ENCODE data around the gene ZDHHC20.

DNA sequence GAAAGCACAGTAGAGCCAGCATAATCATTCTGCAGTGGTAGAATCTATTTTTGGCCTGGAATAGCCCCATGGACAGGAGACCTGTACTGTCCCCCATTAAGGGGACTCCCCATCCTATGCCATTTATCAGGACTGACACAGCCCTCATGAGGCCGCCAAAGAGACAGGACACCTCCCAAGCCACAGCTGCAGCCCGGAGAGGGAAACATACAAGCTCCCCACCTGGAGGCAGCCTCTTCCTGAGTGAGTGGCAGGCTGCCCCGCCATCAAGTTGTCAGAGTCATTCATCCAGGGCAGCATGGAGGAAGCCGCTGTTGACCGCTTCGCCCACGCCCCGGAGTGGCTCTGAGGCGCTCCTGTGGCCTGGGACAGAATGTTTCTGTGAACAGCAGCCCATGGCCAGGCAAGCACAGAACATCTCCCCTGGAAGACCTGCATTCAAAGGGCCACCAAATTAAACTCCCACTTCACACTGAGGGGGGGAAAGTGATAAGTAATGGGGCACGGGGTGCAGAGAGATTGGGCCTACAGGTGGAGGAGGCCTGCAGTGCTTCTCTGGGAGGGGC is 111.3 kb downstream of the ZDHHC20 start:
- TF ChIP-seq, protein P1, sequence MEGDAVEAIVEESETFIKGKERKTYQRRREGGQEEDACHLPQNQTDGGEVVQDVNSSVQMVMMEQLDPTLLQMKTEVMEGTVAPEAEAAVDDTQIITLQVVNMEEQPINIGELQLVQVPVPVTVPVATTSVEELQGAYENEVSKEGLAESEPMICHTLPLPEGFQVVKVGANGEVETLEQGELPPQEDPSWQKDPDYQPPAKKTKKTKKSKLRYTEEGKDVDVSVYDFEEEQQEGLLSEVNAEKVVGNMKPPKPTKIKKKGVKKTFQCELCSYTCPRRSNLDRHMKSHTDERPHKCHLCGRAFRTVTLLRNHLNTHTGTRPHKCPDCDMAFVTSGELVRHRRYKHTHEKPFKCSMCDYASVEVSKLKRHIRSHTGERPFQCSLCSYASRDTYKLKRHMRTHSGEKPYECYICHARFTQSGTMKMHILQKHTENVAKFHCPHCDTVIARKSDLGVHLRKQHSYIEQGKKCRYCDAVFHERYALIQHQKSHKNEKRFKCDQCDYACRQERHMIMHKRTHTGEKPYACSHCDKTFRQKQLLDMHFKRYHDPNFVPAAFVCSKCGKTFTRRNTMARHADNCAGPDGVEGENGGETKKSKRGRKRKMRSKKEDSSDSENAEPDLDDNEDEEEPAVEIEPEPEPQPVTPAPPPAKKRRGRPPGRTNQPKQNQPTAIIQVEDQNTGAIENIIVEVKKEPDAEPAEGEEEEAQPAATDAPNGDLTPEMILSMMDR (IDR thresholded peaks at IDR 0.05): no peak
- no peak for TF ChIP-seq ZFX (IDR thresholded peaks at IDR 0.05; ENCODE audit: borderline replicate concordance)

Data from 22Rv1 (cell line).